ENCODE results near the gene SUOX. TPM values are rescaled to one million over a fixed set of nuclear protein-coding genes. Genes with fewer than 3 reads are reported as not detected.
"Not testable (repeated sequence)": the region's sequence is repeated elsewhere in the genome, so short reads cannot be mapped to it uniquely, and the experiment has no call there.

SUOX gene
- total RNA-seq, 1 donor from 2014 or later = 11.1 TPM

GRCh38 chr12:56020423-56021184 lies 23.5 kb downstream of the SUOX start, which contains the start of gene IKZF4:
TSS of gene IKZF4 (plus strand) at chr12:56021043. CDS start at chr12:56021494, 451 bp downstream.
- peak; percentile 78 for DNase-seq

DNA sequence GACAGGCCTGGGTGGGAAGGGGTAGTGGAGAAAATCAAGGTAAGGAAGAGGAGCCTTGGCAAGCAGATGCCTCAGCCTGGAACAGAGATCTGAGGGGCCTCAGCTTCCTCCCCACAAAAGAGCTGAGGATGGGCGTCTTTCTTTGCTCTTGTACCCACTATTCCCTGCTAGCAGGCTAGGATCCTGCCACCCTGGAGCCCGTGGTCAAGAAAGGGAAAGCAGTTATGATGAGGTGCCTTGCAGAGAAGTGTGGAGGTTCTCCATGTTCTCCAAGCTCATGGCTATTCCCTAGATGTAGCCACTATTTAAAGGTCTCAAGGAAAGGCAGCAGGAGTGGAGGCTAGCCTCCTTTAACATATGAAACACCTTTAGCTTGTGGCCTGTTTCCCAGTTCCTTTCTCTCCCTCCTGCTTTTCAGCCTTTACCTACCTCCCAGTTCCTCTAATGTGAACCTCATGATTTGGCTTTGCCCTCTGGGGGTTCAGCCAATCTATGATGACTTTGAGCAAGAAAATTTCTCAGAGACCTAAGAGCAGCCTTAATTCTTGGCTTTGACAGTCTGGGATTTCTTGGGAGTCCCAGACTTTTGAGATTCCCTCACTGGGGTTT lies 24.9 kb downstream of the SUOX start:
- peak; percentile 22 for DNase-seq

DNA sequence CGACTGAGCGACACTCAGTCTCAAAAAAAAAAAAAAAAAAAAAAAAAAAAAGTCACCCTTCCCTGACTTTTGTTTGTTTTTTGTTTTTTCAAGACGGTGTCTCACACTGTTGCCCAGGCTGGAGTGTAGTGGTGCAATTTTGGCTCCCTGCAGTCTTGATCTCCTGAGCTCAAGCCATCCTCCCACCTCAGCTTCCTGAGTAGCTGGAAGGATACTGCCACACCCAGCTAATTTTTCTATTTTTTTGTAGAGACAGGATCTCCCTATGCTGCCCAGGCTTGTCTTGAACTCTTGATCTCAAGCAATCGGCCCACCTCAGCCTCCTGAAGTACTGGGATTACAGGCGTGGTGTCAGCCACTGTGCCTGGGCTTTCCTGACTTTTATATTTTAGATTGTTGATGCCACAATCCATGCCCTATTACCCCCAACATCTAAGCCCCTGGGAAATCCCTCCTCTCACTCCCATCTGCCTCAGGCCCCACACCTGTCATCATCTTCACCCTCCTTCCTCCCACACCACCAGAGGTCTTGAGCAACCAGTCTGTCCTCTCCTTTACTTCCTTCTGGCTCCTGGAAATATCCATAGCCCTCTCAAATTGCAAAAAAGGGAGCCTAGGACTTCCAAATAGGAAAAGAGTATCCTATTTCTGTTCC lies 31.6 kb downstream of the SUOX start:
- DNase-seq = no peak

GRCh38 chr12:56029166-56029519 lies 32.1 kb downstream of the SUOX start:
- DNase-seq = no peak

GRCh38 chr12:56029666-56030293 lies 32.7 kb downstream of the SUOX start:
- DNase-seq = peak; percentile 80

DNA sequence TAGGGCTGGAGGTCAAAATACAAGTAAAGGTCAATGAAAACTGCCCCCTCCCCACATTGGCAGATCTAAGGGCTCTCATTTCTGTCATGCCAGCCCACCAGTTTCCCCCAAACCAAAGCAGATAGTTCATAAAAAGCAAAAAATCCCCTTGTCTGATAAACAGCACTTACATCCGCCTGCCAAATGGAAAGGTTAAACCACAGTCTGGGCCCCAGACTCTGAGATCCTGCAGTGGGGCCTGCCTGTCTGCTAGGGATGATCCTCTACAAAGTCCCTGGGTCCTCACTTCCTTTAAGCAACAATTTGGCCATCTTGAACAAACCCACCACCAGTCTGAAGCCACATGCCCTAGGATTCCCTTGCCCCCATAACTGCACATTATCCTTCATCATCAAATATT lies 34.9 kb downstream of the SUOX start:
- DNase-seq = no peak

GRCh38 chr12:56034586-56035332 lies 37.7 kb downstream of the SUOX start:
- DNase-seq = no peak

DNA sequence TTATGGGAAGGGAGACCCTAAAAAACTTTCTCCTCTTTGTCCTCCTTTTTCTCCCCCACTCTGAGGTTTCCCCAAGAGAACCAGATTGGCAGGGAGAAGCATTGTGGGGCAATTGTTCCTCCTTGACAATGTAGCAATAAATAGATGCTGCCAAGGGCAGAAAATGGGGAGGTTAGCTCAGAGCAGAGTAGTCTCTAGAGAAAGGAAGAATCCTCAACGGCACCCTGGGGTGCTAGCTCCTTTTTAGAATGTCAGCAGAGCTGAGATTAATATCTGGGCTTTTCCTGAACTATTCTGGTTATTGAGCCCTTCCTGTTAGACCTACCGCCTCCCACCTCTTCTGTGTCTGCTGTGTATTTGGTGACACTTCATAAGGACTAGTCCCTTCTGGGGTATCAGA lies 40.1 kb downstream of the SUOX start:
- no peak for DNase-seq

GRCh38 chr12:56038022-56038655 lies 41.1 kb downstream of the SUOX start:
- no peak for DNase-seq

- DNase-seq = no peak
Measured at GRCh38 chr12:56040151-56040550, 43.1 kb downstream of the SUOX start.

DNA sequence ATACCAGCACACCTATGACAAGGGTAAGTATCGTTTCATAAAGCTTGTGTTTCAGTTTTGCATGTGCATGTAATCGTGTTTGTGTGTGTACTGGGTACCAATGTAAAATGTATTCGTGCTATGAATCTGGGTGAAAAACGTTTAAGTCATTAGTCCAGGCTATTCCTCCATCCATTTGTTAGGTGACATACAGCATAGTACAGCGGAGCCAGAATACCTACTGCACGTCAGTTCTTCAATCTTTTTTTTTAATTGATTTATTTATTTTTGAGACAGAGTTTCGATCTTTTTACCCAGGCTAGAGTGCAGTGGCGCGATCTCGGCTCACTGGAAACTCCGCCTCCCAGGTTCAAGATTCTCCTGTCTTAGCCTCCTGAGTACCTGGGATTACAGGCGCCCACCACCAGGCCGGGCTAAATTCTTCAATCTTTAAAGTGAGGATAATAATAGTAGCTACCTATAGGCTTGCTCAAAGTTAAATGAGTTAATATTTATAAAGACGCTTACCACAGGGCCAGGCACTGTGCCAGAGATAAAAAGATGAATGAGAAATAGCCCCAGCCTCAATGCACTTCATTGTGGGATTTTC lies 44.0 kb downstream of the SUOX start:
- DNase-seq = no peak

DNA sequence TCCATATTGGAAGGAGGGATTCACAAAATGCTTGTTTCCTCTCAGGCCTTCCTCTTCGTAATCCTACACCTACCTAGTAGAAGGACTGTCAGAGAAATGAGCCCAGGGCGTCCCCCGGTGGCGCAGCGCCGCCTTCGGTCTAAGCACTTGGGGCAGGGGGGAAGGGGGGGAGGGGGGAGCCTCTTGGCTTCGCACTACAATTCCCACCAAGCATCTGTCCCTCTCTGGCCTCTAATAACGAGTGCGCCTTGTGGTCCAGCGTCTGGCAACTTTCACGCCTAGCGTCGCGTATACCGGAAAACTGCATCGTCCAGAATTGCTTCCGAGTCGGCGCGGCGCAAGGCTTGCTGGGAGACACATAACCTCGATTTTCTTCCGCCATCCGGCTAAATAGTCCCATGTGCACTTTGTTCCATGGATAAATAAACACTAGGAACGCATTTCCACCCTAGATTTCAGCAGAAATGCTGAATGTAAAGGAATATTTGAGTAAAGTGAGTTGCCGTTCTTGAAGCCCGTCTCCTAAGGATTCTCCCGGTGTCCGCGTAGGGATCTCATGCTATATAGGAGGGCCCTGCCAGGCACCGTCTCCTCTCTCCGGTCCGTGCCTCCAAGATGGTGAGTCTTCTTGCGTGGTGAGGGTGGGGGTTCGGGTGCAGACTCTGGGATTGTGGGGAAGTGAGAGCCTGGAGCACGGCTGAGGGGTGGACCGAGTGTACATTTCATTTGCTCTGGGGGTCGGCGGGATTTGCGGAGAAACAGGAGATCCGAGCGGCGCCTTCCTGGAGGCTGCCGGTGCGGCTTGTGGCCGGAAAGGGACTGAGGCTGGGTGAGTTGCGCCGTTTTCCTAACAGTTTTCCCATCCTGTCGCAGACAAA lies 44.7 kb downstream of the SUOX start, which contains the start of gene RPS26:
Gene RPS26 (plus strand): TSS at position 367 of the 878 bp plus-strand sequence. CDS start 249 bp downstream, at position 616.
- DNase-seq = peak; percentile 100

- DNase-seq = not testable (repeated sequence)
Measured at GRCh38 chr12:56042430-56042813, 45.3 kb downstream of the SUOX start.

DNA sequence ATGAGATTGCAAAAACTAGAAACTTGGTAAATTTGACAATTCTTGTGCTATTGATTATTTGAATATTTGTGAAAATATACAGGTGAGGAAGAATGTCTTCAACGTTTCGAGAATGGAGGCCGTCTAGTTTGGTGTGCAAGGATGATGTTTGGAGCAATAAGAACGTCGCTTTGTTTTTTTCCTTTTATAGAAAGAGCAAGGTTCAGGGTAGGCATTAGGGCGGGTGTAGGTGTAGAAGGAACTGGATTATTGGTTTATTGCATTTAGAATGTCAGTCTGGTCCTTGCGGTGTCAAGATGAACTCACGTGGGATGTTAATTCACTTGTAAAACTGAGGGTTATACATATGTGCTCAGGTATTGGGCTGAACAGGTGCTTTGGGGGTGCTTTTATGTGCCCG lies 45.8 kb downstream of the SUOX start:
- no peak for DNase-seq

DNA sequence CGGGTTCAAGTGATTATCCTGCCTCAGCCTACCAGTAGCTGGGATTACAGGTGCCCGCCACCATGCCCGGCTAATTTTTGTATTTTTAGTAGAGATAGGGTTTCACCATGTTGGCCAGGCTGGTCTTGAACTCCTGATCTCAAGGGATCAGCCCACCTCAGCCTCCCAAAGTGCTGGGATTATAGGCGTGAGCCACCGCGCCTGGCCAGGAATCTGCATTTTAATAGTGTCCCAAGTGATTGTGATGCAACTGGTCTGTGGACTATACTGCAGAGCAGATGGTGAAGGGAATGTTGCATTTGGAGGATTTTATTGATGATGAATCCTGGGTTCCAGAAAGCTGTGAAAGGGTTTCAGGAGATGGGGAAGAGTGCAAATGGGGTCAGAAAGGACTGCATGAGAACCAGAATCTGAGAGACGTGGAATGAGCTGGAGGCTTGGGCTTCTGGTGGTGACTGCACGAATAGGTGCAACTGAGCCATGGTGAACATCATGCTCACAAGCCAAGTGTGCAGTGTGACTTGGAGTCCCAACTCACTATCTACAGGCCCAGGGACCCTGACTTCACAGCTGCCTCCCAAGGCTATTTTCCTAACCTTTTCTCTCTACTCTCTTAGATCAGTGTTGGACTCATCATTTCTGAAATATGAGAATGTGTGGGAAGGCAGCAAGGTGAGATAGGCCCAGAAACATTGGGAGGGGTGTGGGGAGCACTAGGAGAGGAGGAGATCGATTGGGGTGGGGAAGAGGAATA lies 49.1 kb downstream of the SUOX start:
- DNase-seq = no peak

DNA sequence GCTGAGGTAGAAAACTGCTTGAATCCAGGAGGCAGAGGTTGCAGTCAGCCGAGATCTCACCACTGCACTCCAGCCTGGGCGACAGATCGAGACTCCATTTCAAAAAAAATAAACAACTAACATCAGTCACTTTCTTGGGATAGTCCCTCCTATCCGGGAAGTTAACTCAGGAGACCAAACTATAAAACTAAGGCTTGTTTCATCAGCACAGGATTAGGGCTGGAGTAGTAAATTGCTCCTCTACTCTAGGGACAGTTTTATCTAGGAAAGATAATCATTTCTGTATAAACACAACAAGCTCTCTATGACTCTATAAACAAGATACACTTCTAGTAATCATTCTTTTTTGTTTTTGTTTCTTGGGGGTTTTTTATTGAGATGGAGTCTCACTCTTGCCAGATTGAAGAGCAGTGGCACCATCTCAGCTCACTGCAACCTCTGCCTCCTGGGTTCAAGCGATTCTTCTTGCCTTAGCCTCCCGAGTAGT lies 56.4 kb downstream of the SUOX start:
- no peak for DNase-seq

All from tongue (tissue), 2 donors.